ENCODE results near the gene PIGBOS1.
"Not testable (repeated sequence)": the region's sequence is repeated elsewhere in the genome, so short reads cannot be mapped to it uniquely, and the experiment has no call there.

Gene PIGBOS1

GRCh38 chr15:55334371-55334770 is 15.4 kb upstream of the PIGBOS1 start:
- Mint-ChIP-seq H3K9me3 (no peaks in the 10 kb centered on the region), H3K36me3 (ENCODE audit: low read depth) (peaks cover 28% of the 10 kb centered on the region), H3K27me3 (no peaks in the 10 kb centered on the region), H3K27ac (no peak overlapping the region), H3K4me1 (no peaks in the 10 kb centered on the region), H3K4me3 (no peak overlapping the region)
- ATAC-seq (no peak), DNase-seq (no peak)

- DNase-seq (no peak), ATAC-seq (no peak)
- H3K9me3 Mint-ChIP-seq = no peaks in the 10 kb centered on the region
- H3K4me1 Mint-ChIP-seq = peaks cover 11% of the 10 kb centered on the region
- no peak overlapping the region for H3K4me3 Mint-ChIP-seq
- peaks cover 21% of the 10 kb centered on the region for H3K36me3 Mint-ChIP-seq (ENCODE audit: low read depth)
- no peaks in the 10 kb centered on the region for H3K27me3 Mint-ChIP-seq
- H3K27ac Mint-ChIP-seq = no peak overlapping the region
These were observed 8.5 kb upstream of the PIGBOS1 start for GRCh38 chr15:55327387-55327786.

- H3K27ac Mint-ChIP-seq = no peak overlapping the region
- no peak for ATAC-seq
- H3K4me1 Mint-ChIP-seq = peaks cover 39% of the 10 kb centered on the region
- no peak overlapping the region for H3K4me3 Mint-ChIP-seq
- no peak for DNase-seq
- H3K27me3 Mint-ChIP-seq = no peaks in the 10 kb centered on the region
- no peaks in the 10 kb centered on the region for H3K9me3 Mint-ChIP-seq
- peaks cover 18% of the 10 kb centered on the region for H3K36me3 Mint-ChIP-seq (ENCODE audit: low read depth)
These were observed 3.5 kb upstream of the PIGBOS1 start for GRCh38 chr15:55322467-55322866.

DNA sequence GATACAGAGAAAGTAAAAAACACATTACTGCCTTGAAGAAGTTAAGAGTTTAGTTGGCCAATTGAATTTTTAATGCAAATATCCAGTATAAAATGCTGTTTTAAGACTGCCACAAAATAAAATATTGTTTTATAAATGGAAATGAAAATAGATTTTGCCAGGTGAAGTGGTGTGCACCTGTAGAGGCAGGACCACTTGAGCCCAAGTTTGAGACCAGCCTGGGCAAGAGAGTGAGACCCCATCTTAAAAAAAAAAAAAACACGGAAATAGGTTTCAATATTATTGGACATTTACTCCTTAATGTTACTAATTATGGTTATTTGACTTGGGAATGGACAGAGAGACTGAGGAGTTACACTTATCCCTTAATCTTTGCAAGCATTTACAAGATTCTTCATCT is 2.0 kb upstream of the PIGBOS1 start:
- Mint-ChIP-seq H3K27me3 (no peaks in the 10 kb centered on the region), H3K9me3 (no peaks in the 10 kb centered on the region), H3K4me1 (peaks cover 52% of the 10 kb centered on the region), H3K27ac (no peak overlapping the region), H3K4me3 (no peak overlapping the region), H3K36me3 (ENCODE audit: low read depth) (peaks cover 21% of the 10 kb centered on the region)
- ATAC-seq = no peak
- DNase-seq = no peak

DNA sequence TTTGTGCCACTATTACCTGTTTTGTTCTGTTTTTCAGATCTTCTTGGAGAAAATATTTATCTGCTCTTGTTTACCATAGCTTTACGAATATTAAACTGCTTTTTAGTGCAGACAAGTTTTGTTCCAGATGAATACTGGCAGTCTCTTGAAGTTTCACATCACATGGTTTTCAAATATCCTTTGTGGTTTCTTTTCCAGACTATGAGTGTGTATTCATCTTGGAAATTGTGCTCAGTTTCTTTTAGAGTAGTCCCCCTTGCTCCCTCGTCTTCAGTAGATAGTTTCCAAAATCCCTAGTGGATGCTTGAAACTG is 1.3 kb upstream of the PIGBOS1 start:
- Mint-ChIP-seq H3K27ac (no peak overlapping the region), H3K27me3 (no peaks in the 10 kb centered on the region), H3K4me1 (peaks cover 59% of the 10 kb centered on the region), H3K9me3 (no peaks in the 10 kb centered on the region), H3K36me3 (ENCODE audit: low read depth) (peaks cover 25% of the 10 kb centered on the region), H3K4me3 (peak overlapping the region; percentile 96)
- no peak for DNase-seq
- ATAC-seq = no peak

DNA sequence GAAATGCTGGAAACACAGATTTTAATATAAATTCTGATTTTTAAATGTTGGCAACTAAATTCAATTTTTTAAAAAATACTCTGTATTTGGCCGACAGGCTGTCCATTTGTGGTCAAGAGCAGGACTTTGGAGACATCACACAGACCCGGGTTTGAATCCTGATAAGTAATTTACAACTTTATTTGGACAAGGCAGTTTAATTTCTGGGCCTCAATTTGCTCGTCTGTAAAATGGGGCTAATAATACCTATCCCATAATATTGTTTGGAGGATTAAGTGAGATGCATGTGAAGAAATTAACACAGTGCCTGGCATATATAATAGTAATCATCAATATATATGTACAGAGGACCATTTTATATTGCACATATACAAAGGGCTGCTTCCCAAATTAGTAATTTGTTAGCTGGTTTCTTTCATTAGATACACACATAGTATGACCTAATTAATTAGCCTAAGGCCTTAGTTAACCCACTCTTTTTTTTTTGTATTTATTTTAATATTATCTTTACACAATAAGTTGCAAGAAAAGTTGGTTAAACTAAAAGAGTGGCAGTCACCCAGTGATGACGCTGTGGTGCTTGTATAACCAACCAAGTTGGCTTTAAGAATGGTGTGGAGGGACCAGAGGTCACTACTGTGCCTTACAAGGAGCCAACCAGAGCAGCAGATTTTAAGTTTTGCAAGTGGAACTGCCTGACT is 764 bp upstream of the PIGBOS1 start:
- Mint-ChIP-seq H3K9me3 (no peaks in the 10 kb centered on the region), H3K27ac (peak overlapping the region; percentile 97), H3K36me3 (ENCODE audit: low read depth) (peaks cover 25% of the 10 kb centered on the region), H3K27me3 (no peaks in the 10 kb centered on the region), H3K4me3 (peak overlapping the region; percentile 96), H3K4me1 (peaks cover 64% of the 10 kb centered on the region)
- DNase-seq (no peak), ATAC-seq (no peak)

DNA sequence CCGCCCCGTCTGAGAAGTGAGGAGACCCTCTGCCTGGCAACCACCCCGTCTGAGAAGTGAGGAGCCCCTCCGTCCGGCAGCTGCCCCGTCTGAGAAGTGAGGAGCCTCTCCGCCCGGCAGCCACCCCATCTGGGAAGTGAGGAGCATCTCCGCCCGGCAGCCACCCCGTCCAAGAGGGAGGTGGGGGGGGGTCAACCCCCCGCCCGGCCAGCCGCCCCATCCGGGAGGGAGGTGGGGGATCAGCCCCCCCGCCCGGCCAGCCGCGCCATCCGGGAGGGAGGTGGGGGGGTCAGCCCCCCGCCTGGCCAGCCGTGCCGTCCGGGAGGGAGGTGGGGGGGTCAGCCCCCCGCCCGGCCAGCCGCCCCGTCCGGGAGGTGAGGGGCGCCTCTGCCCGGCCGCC is 16.1 kb downstream of the PIGBOS1 start:
- H3K9me3 Mint-ChIP-seq, H3K4me3 Mint-ChIP-seq, H3K27ac Mint-ChIP-seq, ATAC-seq, H3K27me3 Mint-ChIP-seq, DNase-seq, H3K4me1 Mint-ChIP-seq: not testable (repeated sequence)
- peaks cover 12% of the 10 kb centered on the region for H3K36me3 Mint-ChIP-seq (ENCODE audit: low read depth)

- no peaks in the 10 kb centered on the region for H3K36me3 Mint-ChIP-seq (ENCODE audit: low read depth)
- no peak overlapping the region for H3K4me3 Mint-ChIP-seq
- no peaks in the 10 kb centered on the region for H3K4me1 Mint-ChIP-seq
- H3K27ac Mint-ChIP-seq = no peak overlapping the region
- no peaks in the 10 kb centered on the region for H3K9me3 Mint-ChIP-seq
- DNase-seq (no peak), ATAC-seq (no peak)
- no peaks in the 10 kb centered on the region for H3K27me3 Mint-ChIP-seq
These were observed 21.6 kb downstream of the PIGBOS1 start for GRCh38 chr15:55297315-55297714.

DNA sequence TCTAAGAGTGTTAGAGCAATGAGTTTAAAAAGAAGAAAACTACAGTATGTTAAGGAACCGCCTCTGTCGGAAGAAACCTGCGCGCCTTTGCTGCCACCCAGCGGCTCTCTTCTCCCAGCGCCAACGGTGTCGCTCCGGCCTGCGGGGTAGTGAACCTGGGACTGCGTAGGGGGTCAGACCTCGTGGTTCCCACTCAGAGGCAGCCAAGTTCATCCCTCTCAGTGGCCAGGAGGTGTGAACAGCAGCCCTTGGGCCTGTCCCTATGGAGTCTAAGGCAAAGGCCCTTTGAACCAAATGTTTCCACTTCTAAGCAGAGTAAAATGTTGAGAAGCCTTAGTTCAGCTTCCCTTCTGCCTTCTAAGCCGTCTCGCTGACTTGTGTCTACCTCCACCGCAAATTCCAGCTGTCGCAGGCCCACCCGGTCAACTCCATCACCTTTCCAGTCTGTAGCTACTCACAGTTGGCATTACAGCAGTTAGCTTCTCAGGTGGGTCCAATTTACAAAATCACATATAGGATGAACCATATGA is 28.3 kb downstream of the PIGBOS1 start:
- H3K9me3 Mint-ChIP-seq = no peaks in the 10 kb centered on the region
- H3K4me1 Mint-ChIP-seq = peaks cover 36% of the 10 kb centered on the region
- ATAC-seq (peak; percentile 87), DNase-seq (peak; percentile 88)
- no peaks in the 10 kb centered on the region for H3K27me3 Mint-ChIP-seq
- peak overlapping the region; percentile 96 for H3K27ac Mint-ChIP-seq
- H3K36me3 Mint-ChIP-seq (ENCODE audit: low read depth) = peaks cover 32% of the 10 kb centered on the region
- H3K4me3 Mint-ChIP-seq = peak overlapping the region; percentile 96

- no peaks in the 10 kb centered on the region for H3K9me3 Mint-ChIP-seq
- peaks cover 43% of the 10 kb centered on the region for H3K4me1 Mint-ChIP-seq
- DNase-seq (peak; percentile 83), ATAC-seq (peak; percentile 78)
- H3K4me3 Mint-ChIP-seq = peak within 1 kb of the TSS; percentile 96
- peaks cover 37% of the 10 kb centered on the region for H3K36me3 Mint-ChIP-seq (ENCODE audit: low read depth)
- peak within 1 kb of the TSS; percentile 96 for H3K27ac Mint-ChIP-seq
- no peaks in the 10 kb centered on the region for H3K27me3 Mint-ChIP-seq
These were observed 29.0 kb downstream of the PIGBOS1 start, which contains the start of gene RAB27A for GRCh38 chr15:55289746-55290527. Gene RAB27A, minus strand, starts transcription at chr15:55289813. Its CDS starts 54,879 bp downstream, at chr15:55234934.

DNA sequence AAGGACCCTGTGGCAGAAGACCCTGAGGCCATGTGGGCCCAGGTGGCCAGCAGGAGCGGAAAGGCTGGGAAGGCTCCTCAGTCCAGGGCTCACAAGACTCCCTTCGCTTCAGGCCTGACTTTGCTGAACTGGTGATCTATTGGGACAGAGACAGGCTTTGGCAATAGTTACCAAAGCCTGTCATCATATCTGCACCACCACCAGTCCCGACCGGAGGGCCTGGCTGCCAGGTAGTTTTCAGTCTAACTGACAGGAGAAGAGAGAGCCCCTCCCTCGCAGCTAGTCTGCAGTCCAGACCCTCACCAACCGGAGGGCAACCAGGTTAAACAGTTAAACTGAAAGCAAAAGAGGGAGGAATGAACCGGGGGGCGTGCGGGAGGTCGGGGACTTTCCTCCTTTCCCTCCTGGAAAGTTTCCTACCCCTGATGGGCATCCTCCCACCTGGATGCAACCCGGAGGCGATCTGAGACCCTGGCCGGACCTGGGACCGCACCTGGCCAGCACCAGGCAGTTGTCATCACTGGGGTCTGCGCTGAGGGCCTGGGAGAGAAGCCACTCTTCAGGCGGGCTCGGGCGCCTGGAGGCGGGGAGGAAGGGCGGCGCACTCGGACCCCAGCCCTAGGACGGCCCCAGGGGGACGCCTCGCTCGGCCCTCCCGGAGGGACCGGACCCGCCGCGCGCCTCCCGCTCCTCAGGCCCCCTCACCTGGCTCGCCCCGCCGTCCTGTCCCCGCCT is 29.7 kb downstream of the PIGBOS1 start:
- DNase-seq = peak; percentile 39
- H3K4me1 Mint-ChIP-seq = peaks cover 50% of the 10 kb centered on the region
- peak overlapping the region; percentile 96 for H3K27ac Mint-ChIP-seq

DNA sequence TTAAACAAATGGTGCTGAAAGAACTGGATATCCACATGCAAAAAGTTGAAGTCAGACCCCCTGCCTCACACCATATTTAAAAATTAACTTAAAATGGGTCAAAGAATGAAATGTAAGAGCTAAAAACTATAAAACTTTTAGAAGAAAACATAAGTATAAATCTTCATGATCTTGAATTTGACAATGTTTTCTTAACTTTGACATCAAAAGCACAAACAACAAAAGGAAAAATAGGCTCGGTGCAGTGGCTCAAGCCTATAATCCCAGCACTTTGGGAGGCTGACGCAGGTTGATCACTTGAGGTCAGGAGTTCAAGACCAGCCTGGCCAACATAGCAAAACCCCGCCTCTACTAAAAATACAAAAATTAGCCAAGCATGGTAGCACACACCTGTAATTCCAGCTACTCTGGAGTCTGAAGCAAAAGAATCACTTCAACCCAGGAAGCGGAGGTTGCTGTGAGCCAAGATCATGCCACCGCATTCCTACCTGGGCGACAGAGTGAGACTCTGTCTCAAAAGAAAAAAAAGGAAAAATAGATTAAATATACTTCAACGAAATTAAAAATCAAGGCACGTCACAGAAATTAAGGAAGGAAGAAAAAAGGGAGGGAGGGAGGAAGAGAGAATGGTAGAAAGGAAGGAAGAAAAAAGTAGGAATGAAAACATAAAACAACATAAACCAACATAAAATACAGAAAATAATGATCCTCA is 30.8 kb downstream of the PIGBOS1 start:
- DNase-seq (no peak), ATAC-seq (no peak)
- Mint-ChIP-seq H3K27me3 (no peaks in the 10 kb centered on the region), H3K27ac (peak overlapping the region; percentile 96), H3K36me3 (ENCODE audit: low read depth) (peaks cover 45% of the 10 kb centered on the region), H3K9me3 (no peaks in the 10 kb centered on the region), H3K4me3 (peak overlapping the region; percentile 96), H3K4me1 (peaks cover 60% of the 10 kb centered on the region)

More for the DNA sequence above, 29.7 kb downstream of the PIGBOS1 start:
- H3K4me3 Mint-ChIP-seq = peak overlapping the region; percentile 96
- no peaks in the 10 kb centered on the region for H3K9me3 Mint-ChIP-seq
- peak; percentile 34 for ATAC-seq
- peaks cover 43% of the 10 kb centered on the region for H3K36me3 Mint-ChIP-seq (ENCODE audit: low read depth)
- no peaks in the 10 kb centered on the region for H3K27me3 Mint-ChIP-seq

- Mint-ChIP-seq H3K27ac (peak overlapping the region; percentile 96), H3K4me1 (peaks cover 76% of the 10 kb centered on the region), H3K36me3 (ENCODE audit: low read depth) (peaks cover 48% of the 10 kb centered on the region), H3K4me3 (peak overlapping the region; percentile 96)
- not testable (repeated sequence) for ATAC-seq, H3K9me3 Mint-ChIP-seq, H3K27me3 Mint-ChIP-seq, DNase-seq
These were observed 32.3 kb downstream of the PIGBOS1 start for GRCh38 chr15:55286442-55287189.
